SK-N-SH (cell line): Measurements from ENCODE around the gene MRFAP1L1. TPM values are rescaled to one million over a fixed set of nuclear protein-coding genes. Genes with fewer than 3 reads are reported as not detected.

Experiments
- CTCF ChIA-PET: fragments of 300-600, 350-600 bp; formaldehyde crosslinking; extraction: SDS; loops from one replicate; lab custom pipeline; 2021; lab: Yijun Ruan, JAX
- POLR2A ChIA-PET: fragments of 350-600 bp; sonication (Branson Sonifier 250); formaldehyde crosslinking; extraction: SDS; loops from one replicate; lab custom pipeline; 2020; ENCODE audit warnings: antibody characterized with exemption, inconsistent platforms; lab: Yijun Ruan, JAX
- DNase-seq: peaks from one replicate; pipeline ENCODE4 v3.0.0; 2012
- H2AFZ ChIP-seq: fragments of 200-600 bp; sonication (generic); 2 replicates; pipeline ENCODE4 v1.8.1; 2016; ENCODE audit warnings: antibody characterized with exemption, mild to moderate bottlenecking, low read depth
- H3F3A ChIP-seq: fragments of 200-600 bp; sonication (generic); replicated peaks from 2 replicates; pipeline ENCODE3; 2016; ENCODE audit warnings: antibody characterized with exemption, mild to moderate bottlenecking; ENCODE audit not compliant: insufficient read depth
- H3K27ac ChIP-seq, 2 experiments: fragments of 200-500 bp in 1 of 2; fragments of 200-600 bp in 1 of 2; sonication (Bioruptor generic) in 1 of 2; sonication (generic), shearing (Covaris generic) in 1 of 2; 2 replicates each; pipeline versions ENCODE4 v1.5.1 to v1.6.1; 2014 to 2016; ENCODE audit warnings: low read depth in 2 of 2, inconsistent platforms in 1 of 2, low read length in 1 of 2, mild to moderate bottlenecking in 1 of 2, mixed read lengths in 1 of 2
- H3K27me3 ChIP-seq: fragments of 200-600 bp; sonication (generic), shearing (Covaris generic); 2 replicates; pipeline ENCODE4 v1.6.1; 2016; ENCODE audit warnings: mixed run types; ENCODE audit not compliant: insufficient read depth
- H3K36me3 ChIP-seq, 2 experiments: fragments of 200-500 bp in 1 of 2; fragments of 200-600 bp in 1 of 2; sonication (Bioruptor generic) in 1 of 2; sonication (generic) in 1 of 2; replicated peaks in 1 of 2; 2 replicates each; pipeline versions ENCODE3 to v1.5.1; 2014 to 2016; ENCODE audit warnings: low read length in 1 of 2, mild to moderate bottlenecking in 1 of 2; ENCODE audit not compliant: insufficient read depth in 2 of 2, control insufficient read depth in 1 of 2
- H3K4me1 ChIP-seq, 2 experiments: fragments of 200-500 bp in 1 of 2; fragments of 200-600 bp in 1 of 2; sonication (Bioruptor generic) in 1 of 2; sonication (generic), shearing (Covaris generic) in 1 of 2; 2 replicates each; pipeline versions ENCODE4 v1.5.1 to v1.6.1; 2014 to 2016; ENCODE audit warnings: low read depth in 1 of 2, low read length in 1 of 2, mixed run types in 1 of 2; ENCODE audit not compliant: insufficient read depth in 2 of 2, control insufficient read depth in 1 of 2
- H3K4me2 ChIP-seq: fragments of 200-600 bp; sonication (generic), shearing (Covaris generic); 2 replicates; pipeline ENCODE4 v1.6.1; 2017; ENCODE audit warnings: mixed run types
- H3K4me3 ChIP-seq, 2 experiments: fragments of 200-500 bp in 1 of 2; fragments of 200-600 bp in 1 of 2; sonication (Bioruptor generic) in 1 of 2; sonication (generic), shearing (Covaris generic) in 1 of 2; 2 replicates each; pipeline versions ENCODE4 v1.5.1 to v1.8.1; 2014 to 2016; ENCODE audit warnings: low read depth in 2 of 2, inconsistent platforms in 1 of 2, low read length in 1 of 2, mild to moderate bottlenecking in 1 of 2, mixed read lengths in 1 of 2, moderate library complexity in 1 of 2
- H3K79me2 ChIP-seq: fragments of 200-600 bp; sonication (generic); 2 replicates; pipeline ENCODE4 v1.8.1; 2017; ENCODE audit warnings: mild to moderate bottlenecking; ENCODE audit not compliant: insufficient read depth
- H3K9ac ChIP-seq: fragments of 200-600 bp; sonication (generic); 2 replicates; pipeline ENCODE4 v1.6.1; 2017; ENCODE audit warnings: mixed run types
- H3K9me2 ChIP-seq: fragments of 200-600 bp; sonication (generic); 2 replicates; pipeline ENCODE4 v1.6.1; 2017; ENCODE audit warnings: mixed run types
- H3K9me3 ChIP-seq: fragments of 200-600 bp; sonication (generic); 2 replicates; pipeline ENCODE4 v1.6.1; 2017; ENCODE audit warnings: mixed run types, mild to moderate bottlenecking, moderate library complexity
- H4K20me1 ChIP-seq: fragments of 200-600 bp; sonication (generic); 2 replicates; pipeline ENCODE4 v1.6.1; 2017; ENCODE audit warnings: mild to moderate bottlenecking, mixed run types; ENCODE audit not compliant: insufficient read depth
- EP300 ChIP-seq, 2 experiments: IDR thresholded peaks; 2 replicates each; pipeline versions ENCODE4 v1.4.0 to v1.6.1; 2012; ENCODE audit warnings: borderline replicate concordance in 1 of 2, low read depth in 1 of 2, low read length in 1 of 2
- FOXJ3 ChIP-seq: sonication (generic); formaldehyde crosslinking; IDR thresholded peaks from 2 replicates; pipeline ENCODE4 v1.5.1; 2020; ENCODE audit warnings: mild to moderate bottlenecking, missing genetic modification reagents
- FOXM1 ChIP-seq: IDR thresholded peaks from 2 replicates; pipeline ENCODE4 v1.4.0; 2012; ENCODE audit warnings: low read depth, mild to moderate bottlenecking
- GATA2 ChIP-seq: sonication (generic); formaldehyde crosslinking; IDR thresholded peaks from 2 replicates; pipeline ENCODE4 v1.5.0; 2020; ENCODE audit warnings: mild to moderate bottlenecking, missing genetic modification reagents
- IRF3 ChIP-seq: fragments of 150-350 bp; IDR thresholded peaks from 2 replicates; pipeline ENCODE4 v1.6.1; 2016; ENCODE audit warnings: mild to moderate bottlenecking, low read depth, low read length
- MEF2A ChIP-seq: IDR thresholded peaks from 2 replicates; pipeline ENCODE4 v1.4.0; 2012; ENCODE audit warnings: low read depth, borderline replicate concordance
- MXI1 ChIP-seq: IDR thresholded peaks from 2 replicates; pipeline ENCODE4 v1.6.1; 2012; ENCODE audit warnings: mild to moderate bottlenecking, low read depth, low read length, improper control_type of control experiment
- PBX3 ChIP-seq: IDR thresholded peaks from 2 replicates; pipeline ENCODE4; 2012
- POLR2AphosphoS5 ChIP-seq: IDR thresholded peaks from 2 replicates; pipeline ENCODE4 v1.6.1; 2012; ENCODE audit warnings: low read depth, low read length
- REST ChIP-seq: IDR thresholded peaks from 2 replicates; pipeline ENCODE4 v1.6.1; 2012; ENCODE audit warnings: mild to moderate bottlenecking, low read depth, low read length, moderate library complexity
- RFX5 ChIP-seq: IDR thresholded peaks from 2 replicates; pipeline ENCODE4 v1.6.1; 2012; ENCODE audit warnings: mild to moderate bottlenecking, improper control_type of control experiment, low read length
- TAF1 ChIP-seq: IDR thresholded peaks from 2 replicates; pipeline ENCODE4 v1.6.1; 2012; ENCODE audit warnings: low read depth, mild to moderate bottlenecking, low read length, moderate library complexity, borderline replicate concordance
- WGBS: methylation state at CpG from one replicate; pipeline ENCODE4 v1.1.6; 2017; ENCODE audit warnings: low lambda C conversion rate; 5-methylcytosine and 5-hydroxymethylcytosine counted together
- polyA plus RNA-seq, 3 experiments: library from polyadenylated mRNA; depleted of rRNA; stranded (reverse); fragments of >200 nt; gene quantifications; 2 replicates each; pipeline ENCODE4 v1.2.3, GENCODE V29; 2012

MRFAP1L1 gene
- polyA plus RNA-seq, 1 of the 3 experiments (the other 2 are of a cell fraction): 60.3 TPM

- H3F3A ChIP-seq: peaks cover 14% of the 10 kb centered on the region
- TF ChIP-seq IRF3 (no peak), RFX5 (no peak), REST (no peak), POLR2AphosphoS5 (no peak), FOXJ3 (CRISPR knock-in tag) (no peak), EP300 (IDR thresholded peaks at IDR 0.05; ENCODE audit: borderline replicate concordance in 1 of 2, low read depth in 1 of 2, low read length in 1 of 2) (no peak), GATA2 (CRISPR knock-in tag) (no peak), MXI1 (no peak), FOXM1 (no peak), TAF1 (no peak)
- H3K4me1 ChIP-seq: peaks cover 0 to 6% of the 10 kb centered on the region in 2 experiments; a peak in 1 of 4 replicates
- 83% methylated on average over 4 of the region's 12 CpGs for WGBS
- DNase-seq: no peak
- no peaks in the 10 kb centered on the region for H3K36me3 ChIP-seq
- peaks cover 3% of the 10 kb centered on the region; the same call in 1 of the 2 replicates for H4K20me1 ChIP-seq
- POLR2A ChIA-PET: no interaction called here
- no peaks in the 10 kb centered on the region for H3K9me2 ChIP-seq
- H3K9ac ChIP-seq: no peak overlapping the region
- H3K27ac ChIP-seq: no peak overlapping the region
- no peaks in the 10 kb centered on the region for H3K9me3 ChIP-seq
- H3K4me2 ChIP-seq: no peak overlapping the region
- H3K27me3 ChIP-seq: no peaks in the 10 kb centered on the region
- H2AFZ ChIP-seq: no peak overlapping the region
- CTCF ChIA-PET: interaction anchor here (10.2 kb wide), 1 partner anchor 152 kb away, joined by 204 read pairs; no protein-coding TSS in a partner anchor
- peaks cover 9% of the 10 kb centered on the region for H3K79me2 ChIP-seq
- H3K4me3 ChIP-seq: no peak overlapping the region
These were observed 13.2 kb upstream of the MRFAP1L1 start for GRCh38 chr4:6722891-6723290.

- Histone ChIP-seq H3K36me3 (no peaks in the 10 kb centered on the region), H4K20me1 (peaks cover 18% of the 10 kb centered on the region; the same call in 1 of the 2 replicates), H3K4me2 (no peak overlapping the region), H3K9me3 (no peaks in the 10 kb centered on the region), H3K4me3 (no peak overlapping the region), H3F3A (peaks cover 14% of the 10 kb centered on the region), H2AFZ (no peak overlapping the region), H3K27ac (no peak overlapping the region), H3K79me2 (peaks cover 25% of the 10 kb centered on the region), H3K9me2 (no peaks in the 10 kb centered on the region), H3K27me3 (no peaks in the 10 kb centered on the region), H3K9ac (no peak overlapping the region), H3K4me1 (peaks cover 0 to 6% of the 10 kb centered on the region in 2 experiments; a peak in 2 of 4 replicates)
- POLR2A ChIA-PET: no interaction called here
- DNase-seq: no peak
- CTCF ChIA-PET: interaction anchor here (0.7 to 10.2 kb wide), 8 partner anchors 9 to 349 kb away, joined by 6 to 204 read pairs (median 17); no protein-coding TSS in a partner anchor
- no peak for TF ChIP-seq MEF2A
- TF ChIP-seq PBX3: no peak
- 95% methylated on average over 10 of the region's 10 CpGs for WGBS
These were observed 11.5 kb upstream of the MRFAP1L1 start for GRCh38 chr4:6721121-6721520.
